Activated naive CD8-positive, alpha-beta T cell (primary cell): ENCODE results near the gene THSD4.

Source experiments
- H3K27ac Mint-ChIP-seq: one replicate; pipeline ENCODE4 v1.8.0; 2021; ENCODE audit warnings: mixed read lengths
- H3K27me3 Mint-ChIP-seq: one replicate; pipeline ENCODE4 v1.8.0; 2021; ENCODE audit warnings: mixed read lengths
- H3K36me3 Mint-ChIP-seq: one replicate; pipeline ENCODE4 v1.8.0; 2021; ENCODE audit warnings: mixed read lengths
- H3K4me1 Mint-ChIP-seq: one replicate; pipeline ENCODE4 v1.8.0; 2021; ENCODE audit warnings: low read depth, mixed read lengths
- H3K4me3 Mint-ChIP-seq: one replicate; pipeline ENCODE4 v1.8.0; 2021; ENCODE audit warnings: mild to moderate bottlenecking, mixed read lengths
- H3K9me3 Mint-ChIP-seq: one replicate; pipeline ENCODE4 v1.8.0; 2021; ENCODE audit warnings: low read depth, mixed read lengths

The THSD4 gene

DNA sequence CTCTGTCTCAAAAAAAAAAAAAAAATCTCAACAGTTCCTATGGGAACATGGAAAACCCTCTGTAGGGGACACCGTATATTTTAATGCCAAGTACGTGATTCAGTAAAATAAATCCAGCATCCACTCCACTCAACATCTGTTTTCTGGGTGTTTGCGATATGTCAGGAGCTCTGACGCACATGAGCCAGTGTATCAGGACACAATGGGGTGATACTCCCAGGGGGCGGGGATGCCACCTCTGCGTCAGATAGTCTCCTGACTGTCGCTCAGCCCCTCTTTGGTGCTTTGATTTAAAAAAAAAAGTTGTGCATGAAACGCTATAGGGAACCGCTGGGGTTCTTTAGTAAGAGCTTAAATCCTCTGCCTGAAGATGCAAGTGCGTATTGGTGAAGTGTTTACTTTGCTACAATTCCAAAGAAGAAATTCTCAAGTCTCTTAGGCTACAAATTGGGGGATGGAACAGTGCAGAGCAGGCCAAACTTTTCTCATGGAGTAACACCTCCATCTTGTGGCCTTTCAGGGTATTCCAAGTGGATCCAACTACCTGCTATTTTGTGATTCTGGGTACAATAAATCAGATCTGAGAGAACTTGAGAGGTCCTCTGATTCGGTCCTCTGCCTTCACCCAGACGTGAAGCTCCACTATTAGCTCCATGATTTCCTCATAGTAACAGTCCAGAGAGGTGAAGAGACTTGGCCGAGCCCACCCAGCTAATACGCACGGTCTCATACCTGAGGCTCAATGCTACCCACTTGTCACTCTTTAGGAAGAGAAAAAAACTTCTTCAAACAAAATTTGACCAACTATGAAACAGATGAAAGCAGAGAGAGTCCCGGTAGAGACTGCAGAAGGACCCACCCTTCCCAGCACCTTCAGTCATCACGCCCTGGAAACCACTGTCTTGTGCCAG is 685.8 kb downstream of the THSD4 start:
- Mint-ChIP-seq H3K27me3 (peaks cover 12% of the 10 kb centered on the region), H3K9me3 (no peaks in the 10 kb centered on the region), H3K36me3 (no peaks in the 10 kb centered on the region), H3K4me3 (no peak overlapping the region), H3K4me1 (no peaks in the 10 kb centered on the region), H3K27ac (no peak overlapping the region)

DNA sequence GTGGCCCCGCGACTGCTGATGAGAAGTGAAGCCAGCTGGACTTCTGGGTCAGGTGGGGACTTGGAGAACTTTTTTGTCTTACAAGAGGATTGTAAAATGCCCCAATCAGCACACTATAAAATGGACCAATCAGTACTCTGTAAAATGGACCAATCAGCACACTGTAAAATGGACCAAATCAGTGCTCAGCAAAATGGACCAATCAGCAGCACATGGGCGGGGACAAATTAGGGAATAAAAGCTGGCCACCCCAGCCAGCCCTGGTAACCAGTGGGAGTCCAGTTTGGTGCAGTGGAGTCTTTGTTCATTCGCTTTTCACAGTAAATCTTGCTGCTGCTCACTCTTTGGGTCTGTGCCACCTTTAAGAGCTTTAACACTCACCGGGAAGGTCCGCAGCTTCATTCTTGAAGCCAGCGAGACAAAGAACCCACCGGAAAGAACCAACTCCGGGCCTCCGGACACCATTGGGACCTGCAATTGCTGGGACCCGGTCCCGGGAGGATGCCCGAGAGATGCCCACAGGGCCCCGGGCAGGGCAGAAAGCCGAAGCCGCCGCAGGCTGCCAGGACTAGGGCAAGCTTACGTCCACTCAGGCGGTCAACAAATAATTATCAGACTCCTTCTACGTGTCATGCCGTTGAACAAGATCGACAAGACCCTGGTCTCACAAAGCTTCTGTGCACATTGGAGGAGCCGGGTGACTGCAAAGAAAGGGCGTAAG is 686.8 kb downstream of the THSD4 start:
- Mint-ChIP-seq H3K9me3 (no peaks in the 10 kb centered on the region), H3K4me1 (no peaks in the 10 kb centered on the region), H3K27me3 (peaks cover 12% of the 10 kb centered on the region), H3K27ac (no peak overlapping the region), H3K36me3 (no peaks in the 10 kb centered on the region), H3K4me3 (no peak overlapping the region)

- H3K36me3 Mint-ChIP-seq = no peaks in the 10 kb centered on the region
These were observed 687.5 kb downstream of the THSD4 start for GRCh38 chr15:71802770-71803169.

DNA sequence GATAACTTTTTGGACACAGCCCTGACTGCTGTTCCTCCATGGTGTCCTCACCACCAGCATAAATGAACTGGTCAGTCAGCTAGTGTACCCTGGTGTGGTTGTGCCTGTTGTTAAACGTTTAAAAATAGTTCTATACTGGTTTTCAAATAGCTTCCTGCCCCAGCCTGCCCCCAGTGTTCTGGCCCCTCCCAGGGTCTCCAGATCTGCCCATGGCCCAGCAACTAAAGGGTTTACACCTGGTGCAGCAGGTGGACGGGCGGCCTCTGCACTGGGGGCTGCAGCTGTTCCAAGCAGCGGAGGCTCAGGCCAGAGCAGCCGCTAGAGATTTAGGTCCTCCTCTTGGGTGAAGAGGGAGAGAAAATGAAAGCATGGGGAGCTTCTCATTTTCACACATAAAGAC is 689.0 kb downstream of the THSD4 start:
- H3K27ac Mint-ChIP-seq = no peak overlapping the region
- H3K4me1 Mint-ChIP-seq = no peaks in the 10 kb centered on the region
- H3K4me3 Mint-ChIP-seq = no peak overlapping the region
- H3K9me3 Mint-ChIP-seq = no peaks in the 10 kb centered on the region
- no peaks in the 10 kb centered on the region for H3K36me3 Mint-ChIP-seq
- H3K27me3 Mint-ChIP-seq = peaks cover 12% of the 10 kb centered on the region

More at GRCh38 chr15:71802770-71803169, 687.5 kb downstream of the THSD4 start:
- Mint-ChIP-seq H3K27me3 (peaks cover 12% of the 10 kb centered on the region), H3K27ac (no peak overlapping the region), H3K9me3 (no peaks in the 10 kb centered on the region), H3K4me3 (no peak overlapping the region), H3K4me1 (no peaks in the 10 kb centered on the region)

- no peaks in the 10 kb centered on the region for H3K36me3 Mint-ChIP-seq
These were observed 689.6 kb downstream of the THSD4 start for GRCh38 chr15:71804695-71805470.

GRCh38 chr15:71806452-71806931 is 691.2 kb downstream of the THSD4 start:
- no peaks in the 10 kb centered on the region for H3K4me1 Mint-ChIP-seq
- peaks cover 2% of the 10 kb centered on the region for H3K27me3 Mint-ChIP-seq
- H3K9me3 Mint-ChIP-seq = no peaks in the 10 kb centered on the region
- no peak overlapping the region for H3K27ac Mint-ChIP-seq
- no peaks in the 10 kb centered on the region for H3K36me3 Mint-ChIP-seq
- no peak overlapping the region for H3K4me3 Mint-ChIP-seq

More at GRCh38 chr15:71804695-71805470, 689.6 kb downstream of the THSD4 start:
- Mint-ChIP-seq H3K4me1 (no peaks in the 10 kb centered on the region), H3K4me3 (no peak overlapping the region), H3K27me3 (peaks cover 12% of the 10 kb centered on the region), H3K27ac (no peak overlapping the region), H3K9me3 (no peaks in the 10 kb centered on the region)

GRCh38 chr15:71807125-71807629 is 691.9 kb downstream of the THSD4 start:
- Mint-ChIP-seq H3K4me3 (no peak overlapping the region), H3K9me3 (no peaks in the 10 kb centered on the region), H3K36me3 (no peaks in the 10 kb centered on the region), H3K27me3 (no peaks in the 10 kb centered on the region), H3K4me1 (no peaks in the 10 kb centered on the region), H3K27ac (no peak overlapping the region)

DNA sequence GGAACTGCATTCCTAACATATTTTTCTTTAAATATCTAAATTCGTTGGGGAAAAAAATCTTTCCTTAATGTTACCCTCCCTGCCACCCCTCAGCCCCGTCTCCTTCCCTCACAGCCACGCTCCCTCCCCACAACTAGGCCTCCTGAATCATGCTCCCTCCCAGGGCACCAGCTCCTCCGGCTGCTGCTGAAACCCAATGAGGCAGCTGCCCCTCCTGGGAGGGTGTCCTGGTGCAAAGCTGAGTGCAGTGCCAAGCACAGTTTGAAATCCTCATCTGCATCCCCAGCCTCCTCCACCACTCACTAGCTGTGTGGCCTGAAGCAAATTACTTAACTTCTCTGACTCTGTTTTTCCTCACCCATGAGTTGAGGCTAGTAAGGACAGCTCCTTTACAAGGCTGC is 692.4 kb downstream of the THSD4 start:
- no peaks in the 10 kb centered on the region for H3K27me3 Mint-ChIP-seq
- H3K9me3 Mint-ChIP-seq = no peaks in the 10 kb centered on the region
- H3K4me1 Mint-ChIP-seq = no peaks in the 10 kb centered on the region
- no peaks in the 10 kb centered on the region for H3K36me3 Mint-ChIP-seq
- no peak overlapping the region for H3K27ac Mint-ChIP-seq
- H3K4me3 Mint-ChIP-seq = no peak overlapping the region

DNA sequence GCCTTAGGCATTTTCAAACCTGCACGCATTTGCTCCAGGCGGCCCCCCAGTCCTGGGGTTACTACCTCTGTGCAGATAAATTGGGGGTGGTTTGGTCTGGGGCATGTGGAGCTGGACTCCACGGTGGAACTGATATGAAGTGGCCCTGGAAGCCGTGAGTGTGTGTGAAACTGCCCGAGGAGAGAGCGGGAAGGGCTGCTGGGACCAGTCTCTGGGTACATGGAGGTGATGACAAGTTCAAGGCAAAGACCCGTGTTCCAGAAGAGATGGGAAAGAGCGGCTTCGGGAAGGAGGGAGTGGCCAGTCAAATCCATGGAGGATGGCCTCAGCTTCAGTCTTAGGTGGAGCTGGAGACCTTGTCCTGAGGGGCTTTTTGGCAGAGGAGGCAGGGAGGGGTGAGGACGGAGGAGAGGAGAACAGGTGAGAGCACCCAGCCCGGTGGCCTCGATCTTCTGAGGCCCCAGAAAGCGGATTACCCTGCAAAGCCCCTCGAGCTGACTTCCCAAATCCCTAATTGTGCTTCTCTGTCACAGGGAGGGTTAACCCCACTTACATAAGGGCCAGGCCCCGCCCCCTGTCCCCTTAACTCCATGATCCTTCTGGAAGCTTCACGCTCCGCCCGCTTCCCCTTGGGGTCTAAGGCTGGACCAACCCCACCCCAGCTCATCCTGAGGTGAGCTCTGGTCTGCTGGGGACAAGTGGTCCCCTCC is 693.2 kb downstream of the THSD4 start:
- no peaks in the 10 kb centered on the region for H3K36me3 Mint-ChIP-seq
- no peak overlapping the region for H3K27ac Mint-ChIP-seq
- H3K27me3 Mint-ChIP-seq = no peaks in the 10 kb centered on the region
- H3K9me3 Mint-ChIP-seq = no peaks in the 10 kb centered on the region
- no peak overlapping the region for H3K4me3 Mint-ChIP-seq
- no peaks in the 10 kb centered on the region for H3K4me1 Mint-ChIP-seq

GRCh38 chr15:71809346-71809745 is 694.1 kb downstream of the THSD4 start:
- no peaks in the 10 kb centered on the region for H3K27me3 Mint-ChIP-seq
- H3K4me1 Mint-ChIP-seq = no peaks in the 10 kb centered on the region
- H3K9me3 Mint-ChIP-seq = no peaks in the 10 kb centered on the region
- H3K36me3 Mint-ChIP-seq = no peaks in the 10 kb centered on the region
- H3K4me3 Mint-ChIP-seq = no peak overlapping the region
- no peak overlapping the region for H3K27ac Mint-ChIP-seq

- Mint-ChIP-seq H3K27ac (no peak within 1 kb of the TSS), H3K27me3 (no peaks in the 10 kb centered on the region), H3K4me3 (no peak within 1 kb of the TSS), H3K4me1 (no peaks in the 10 kb centered on the region), H3K36me3 (no peaks in the 10 kb centered on the region), H3K9me3 (no peaks in the 10 kb centered on the region)
These were observed 695.2 kb downstream of the THSD4 start, which contains the start of gene NR2E3 for GRCh38 chr15:71810256-71811035. NR2E3 (plus strand) TSS chr15:71810554; CDS start chr15:71810744, 190 bp downstream.

DNA sequence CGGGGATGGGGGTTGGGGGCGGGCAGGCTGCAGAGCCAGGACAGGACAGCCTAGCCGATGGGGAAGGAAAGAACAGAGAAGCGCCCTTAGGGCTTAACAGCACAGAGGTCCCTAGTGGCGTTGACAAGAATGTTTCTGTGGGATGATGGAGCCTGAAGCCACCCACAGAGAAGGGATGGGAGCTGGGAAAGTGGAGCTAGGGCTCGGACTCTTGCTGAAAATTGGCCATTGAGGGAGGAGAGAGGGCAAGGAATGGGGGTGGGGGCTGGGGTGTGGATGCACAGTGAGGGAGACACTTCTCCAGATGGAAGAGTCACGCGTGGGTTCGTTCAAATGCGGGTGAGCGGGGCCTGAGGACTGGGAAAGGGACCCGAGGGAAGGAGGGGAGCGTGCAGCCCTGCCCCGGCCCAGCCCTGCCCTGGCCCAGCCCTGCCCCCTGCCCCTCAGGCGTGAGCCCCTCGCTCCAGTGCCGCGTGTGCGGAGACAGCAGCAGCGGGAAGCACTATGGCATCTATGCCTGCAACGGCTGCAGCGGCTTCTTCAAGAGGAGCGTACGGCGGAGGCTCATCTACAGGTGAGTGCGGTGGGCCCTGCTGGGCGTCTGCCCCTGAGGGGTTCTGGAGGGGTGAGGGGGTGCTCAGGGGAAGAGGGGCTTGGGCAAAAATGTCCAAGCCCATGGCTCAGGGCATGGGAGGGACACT is 695.9 kb downstream of the THSD4 start:
- no peaks in the 10 kb centered on the region for H3K27me3 Mint-ChIP-seq
- no peaks in the 10 kb centered on the region for H3K9me3 Mint-ChIP-seq
- H3K4me3 Mint-ChIP-seq = no peak overlapping the region
- H3K4me1 Mint-ChIP-seq = no peaks in the 10 kb centered on the region
- no peak overlapping the region for H3K27ac Mint-ChIP-seq
- no peaks in the 10 kb centered on the region for H3K36me3 Mint-ChIP-seq
